NCI-H774 (cell line): ENCODE results near the gene ZP1.
A peak's percentile ranks its signal among the peaks of the same experiment; 100 is the strongest.

Experiments used
- DNase-seq: peaks from one replicate; lab custom pipeline; 2025; lab: John Stamatoyannopoulos, UW

ZP1 gene

DNA sequence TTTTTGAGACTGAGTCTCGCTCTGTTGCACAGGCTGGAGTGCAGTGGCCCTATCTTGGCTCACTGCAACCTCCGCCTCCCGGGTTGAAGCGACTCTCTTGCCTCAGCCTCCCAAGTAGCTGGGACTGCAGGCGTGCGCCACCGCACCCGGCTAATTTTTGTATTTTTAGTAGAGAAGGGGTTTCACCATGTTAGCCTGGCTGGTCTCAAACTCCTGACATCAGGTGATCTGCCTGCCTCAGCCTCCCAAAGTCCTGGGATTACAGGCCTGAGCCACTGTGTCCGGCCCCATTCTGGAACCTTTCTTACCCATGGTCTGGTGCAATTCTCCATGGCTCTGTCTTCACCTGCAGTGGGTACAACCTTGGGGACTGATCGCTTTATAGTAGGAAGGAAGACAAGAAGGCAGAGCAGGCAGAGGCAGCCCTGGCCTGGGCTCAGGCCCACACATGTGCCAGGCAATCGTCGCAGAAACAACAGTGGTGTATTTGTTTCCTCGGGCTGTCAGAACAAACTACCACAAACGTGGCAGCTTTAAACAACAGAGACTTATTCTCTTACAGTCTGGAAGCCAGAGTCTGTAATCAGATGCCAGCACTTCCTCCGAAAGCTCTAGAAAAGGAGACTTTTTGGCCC, 7.6 kb upstream of the ZP1 start:
- DNase-seq, result no peak

DNA sequence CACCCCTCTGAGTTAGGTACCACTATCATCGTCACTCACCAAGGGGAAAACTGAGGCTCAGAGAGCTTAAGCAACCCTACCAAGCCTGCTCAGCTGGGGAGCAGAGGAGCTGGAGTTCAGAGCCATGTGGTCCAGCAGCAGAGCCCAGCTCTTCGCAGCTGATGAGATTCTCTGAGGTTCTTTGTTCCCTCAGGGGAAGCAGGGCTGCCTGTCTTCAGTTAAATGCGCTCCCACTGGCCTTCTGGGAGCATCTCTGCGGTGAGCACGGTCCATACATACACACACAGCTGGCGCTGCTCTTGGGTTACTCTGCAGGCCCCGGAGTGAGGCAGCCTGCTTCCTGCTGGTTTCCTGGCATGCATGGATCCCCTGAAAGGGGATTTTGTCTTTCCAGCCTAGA, 6.4 kb upstream of the ZP1 start:
- DNase-seq, result no peak

DNA sequence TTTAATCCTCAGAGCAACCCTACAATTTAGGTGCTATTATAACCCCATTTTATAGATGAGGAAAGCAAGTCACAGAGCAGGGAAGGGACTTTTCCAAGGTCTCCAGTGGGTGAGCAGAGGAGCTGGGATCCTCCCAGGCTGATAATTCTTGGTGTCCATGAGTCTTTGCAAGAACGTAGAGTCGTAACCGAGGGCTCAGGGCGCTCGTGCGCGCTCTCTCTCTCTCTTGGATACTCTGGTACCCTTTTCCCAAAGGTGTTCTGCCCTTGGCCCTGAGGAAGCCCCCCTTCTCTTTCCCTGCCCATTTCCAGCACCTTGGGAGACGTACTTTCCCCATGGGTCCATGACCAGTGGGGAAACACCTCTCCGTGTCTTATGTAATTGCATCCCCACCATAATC, 5.2 kb upstream of the ZP1 start:
- no peak for DNase-seq

DNA sequence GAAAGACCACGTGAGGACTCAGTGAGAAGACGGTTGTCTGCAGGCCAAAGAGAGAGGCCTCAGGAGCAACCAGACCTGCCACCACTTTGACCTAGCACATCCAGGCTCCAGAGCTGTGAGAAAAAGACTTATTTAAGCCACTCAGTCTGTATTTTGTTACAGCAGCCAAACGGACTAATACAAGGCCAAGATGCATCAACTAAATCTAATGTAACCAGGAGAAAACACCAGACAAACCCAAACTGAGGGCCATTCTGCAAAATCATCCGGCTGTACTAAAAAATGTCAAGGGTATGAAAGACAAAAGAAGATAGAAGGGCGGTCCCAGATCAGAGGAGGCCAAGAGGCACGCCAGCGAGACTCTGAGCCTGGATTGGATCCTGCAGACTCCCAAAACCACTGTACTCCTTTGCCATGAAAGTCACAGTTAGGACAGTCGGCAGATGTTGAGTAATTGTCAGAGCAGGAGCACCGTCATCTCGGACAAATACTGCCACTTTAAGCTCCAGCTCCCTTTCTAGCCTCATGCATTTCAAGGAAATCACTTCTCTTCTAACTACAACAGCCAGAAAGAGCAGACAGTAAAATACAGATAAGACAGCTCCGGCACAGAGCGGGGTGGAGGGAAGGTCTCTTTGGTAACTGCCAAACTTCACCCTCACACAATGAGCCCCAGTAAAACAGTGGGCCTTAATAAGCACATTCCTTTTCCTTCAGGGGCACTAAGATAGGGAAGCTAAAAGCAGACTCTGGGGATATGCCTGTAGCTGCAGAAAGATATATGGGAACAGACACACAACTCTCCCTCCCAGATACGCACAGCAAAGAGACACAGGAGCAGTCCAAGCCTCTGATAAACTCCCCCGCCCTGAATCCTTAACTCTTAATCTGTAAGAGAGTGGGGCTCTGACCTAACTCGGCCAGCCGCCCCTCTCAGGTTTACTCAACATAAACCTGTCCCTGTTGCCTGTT, 3.5 kb upstream of the ZP1 start:
- no peak for DNase-seq

DNA sequence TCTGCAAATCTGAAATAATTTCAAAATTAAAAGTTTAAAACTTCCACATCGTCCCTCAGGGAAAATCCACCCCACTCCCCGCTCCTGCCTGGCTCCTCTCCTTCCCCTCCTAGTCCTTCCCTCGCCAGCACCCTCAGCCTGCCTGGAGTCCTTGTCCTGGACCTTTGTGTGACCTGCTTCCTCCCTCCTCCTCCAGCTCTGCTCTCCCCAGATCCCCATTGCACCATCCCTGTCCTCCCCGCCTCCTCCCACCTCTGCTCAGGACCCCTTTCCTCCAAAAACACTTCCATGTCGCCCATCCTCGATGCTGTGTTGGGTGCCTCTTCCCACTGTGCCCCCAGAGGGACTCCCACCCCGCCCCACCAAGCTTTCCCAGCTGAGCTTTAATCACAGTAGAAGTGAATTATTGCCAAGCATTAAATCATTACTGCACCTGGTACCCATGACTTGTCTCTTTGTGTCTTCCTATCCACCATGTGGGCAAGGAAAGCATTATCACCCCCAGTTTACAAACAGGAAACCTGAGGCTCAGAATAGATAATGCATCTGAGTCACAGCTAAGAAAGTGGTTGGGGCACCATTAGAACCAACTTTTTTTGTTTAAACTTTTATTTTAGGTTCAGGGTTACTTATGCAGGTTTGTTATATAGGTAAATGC, 2.4 kb upstream of the ZP1 start:
- DNase-seq, result no peak

DNA sequence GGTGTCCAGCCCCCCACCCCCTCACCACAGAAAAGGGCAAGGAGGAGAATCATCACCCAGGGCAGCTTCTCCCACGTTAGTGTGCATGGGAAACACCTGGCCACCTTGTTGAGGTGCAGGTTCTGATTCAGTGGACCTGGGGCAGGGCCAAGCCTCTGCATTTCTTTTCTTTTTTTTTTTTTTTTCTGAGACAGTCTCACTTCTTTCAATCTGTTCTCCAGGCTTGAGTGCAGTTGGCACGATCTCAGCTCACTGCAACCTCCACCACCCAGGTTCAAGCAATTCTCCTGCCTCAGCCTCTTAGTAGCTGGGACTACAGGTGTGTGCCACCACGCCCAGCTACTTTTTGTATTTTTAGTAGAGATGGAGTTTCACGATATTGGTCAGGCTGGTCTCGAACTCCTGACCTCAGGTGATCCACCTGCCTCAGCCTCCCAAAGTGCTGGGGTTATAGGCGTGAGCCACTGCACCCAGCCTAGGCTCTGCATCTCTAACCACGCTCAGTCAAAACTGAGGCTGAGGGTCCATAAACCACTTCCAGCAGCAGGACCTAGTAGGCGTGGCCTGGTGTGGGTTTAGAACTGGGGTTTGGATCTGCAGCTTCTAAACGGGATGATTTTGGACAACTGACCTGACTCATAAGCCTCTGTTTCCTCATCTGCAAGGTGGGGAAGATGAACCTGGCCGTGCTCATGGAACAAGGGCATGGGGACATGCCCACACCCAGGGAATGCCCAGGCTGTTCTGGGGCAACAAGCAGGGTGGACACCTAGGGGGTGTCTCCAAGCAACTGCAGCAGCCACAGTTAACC, 734 bp downstream of the ZP1 start:
- DNase-seq, result no peak

DNA sequence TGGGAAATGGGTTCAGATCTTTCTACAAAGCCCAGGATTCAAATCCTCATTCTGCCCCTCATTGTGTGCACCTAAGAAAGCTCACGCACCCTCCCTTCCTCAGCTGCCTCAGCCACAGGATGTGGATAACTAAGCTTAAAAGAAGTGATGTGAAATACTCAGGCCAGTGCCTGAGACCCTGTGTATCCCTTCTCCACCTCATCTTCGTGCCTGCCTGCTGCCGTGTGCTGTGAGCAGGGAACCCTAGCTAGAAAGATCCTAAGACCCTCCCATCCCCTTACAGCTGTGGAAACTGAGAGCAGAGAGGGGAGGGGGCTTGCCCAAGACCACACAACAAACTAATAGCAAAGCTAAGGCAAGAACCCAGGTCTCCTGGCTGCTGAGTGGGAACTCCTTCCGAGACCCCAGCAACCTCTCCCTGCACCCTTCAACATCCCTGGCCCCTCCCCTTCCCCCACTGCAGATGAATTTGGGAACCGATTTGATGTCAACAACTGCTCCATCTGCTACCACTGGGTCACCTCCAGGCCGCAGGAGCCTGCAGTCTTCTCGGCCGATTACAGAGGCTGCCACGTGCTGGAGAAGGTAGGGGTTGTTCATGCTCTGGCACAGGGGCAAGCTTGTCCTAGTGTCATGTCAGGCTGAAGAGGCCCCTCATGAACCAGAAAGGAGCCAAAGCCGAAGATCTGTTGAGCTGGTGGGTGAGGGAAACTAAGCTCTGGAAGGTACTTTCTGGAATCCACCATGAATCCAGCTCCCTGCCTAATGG, 1.5 kb downstream of the ZP1 start:
- DNase-seq, result no peak

DNA sequence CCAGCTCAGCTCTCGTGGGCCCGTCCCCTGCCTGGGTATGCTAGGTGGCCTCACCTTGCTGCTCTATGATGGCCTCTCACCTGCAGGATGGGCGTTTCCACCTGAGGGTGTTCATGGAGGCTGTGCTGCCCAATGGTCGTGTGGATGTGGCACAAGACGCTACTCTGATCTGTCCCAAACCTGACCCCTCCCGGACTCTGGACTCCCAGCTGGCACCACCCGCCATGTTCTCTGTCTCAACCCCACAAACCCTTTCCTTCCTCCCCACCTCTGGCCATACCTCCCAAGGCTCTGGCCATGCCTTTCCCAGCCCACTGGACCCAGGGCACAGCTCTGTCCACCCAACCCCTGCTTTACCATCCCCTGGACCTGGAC, 2.1 kb downstream of the ZP1 start:
- no peak for DNase-seq

DNA sequence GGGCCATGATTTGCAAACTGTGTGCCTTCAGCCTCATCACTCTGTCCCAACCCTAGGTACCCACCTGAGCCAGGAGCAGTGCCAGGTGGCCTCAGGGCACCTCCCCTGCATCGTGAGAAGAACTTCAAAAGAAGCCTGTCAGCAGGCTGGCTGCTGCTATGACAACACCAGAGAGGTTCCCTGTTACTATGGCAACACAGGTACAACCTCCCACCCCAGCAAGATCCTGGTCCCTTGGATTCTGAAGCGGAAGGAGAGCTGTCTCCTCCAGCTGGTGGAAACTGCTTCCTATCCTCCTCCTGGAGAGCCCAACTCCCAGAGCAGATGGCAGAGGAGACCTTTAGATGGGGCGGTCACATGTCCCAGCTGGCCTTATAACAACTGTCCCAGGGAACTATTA, 2.9 kb downstream of the ZP1 start:
- peak; percentile 5 for DNase-seq

DNA sequence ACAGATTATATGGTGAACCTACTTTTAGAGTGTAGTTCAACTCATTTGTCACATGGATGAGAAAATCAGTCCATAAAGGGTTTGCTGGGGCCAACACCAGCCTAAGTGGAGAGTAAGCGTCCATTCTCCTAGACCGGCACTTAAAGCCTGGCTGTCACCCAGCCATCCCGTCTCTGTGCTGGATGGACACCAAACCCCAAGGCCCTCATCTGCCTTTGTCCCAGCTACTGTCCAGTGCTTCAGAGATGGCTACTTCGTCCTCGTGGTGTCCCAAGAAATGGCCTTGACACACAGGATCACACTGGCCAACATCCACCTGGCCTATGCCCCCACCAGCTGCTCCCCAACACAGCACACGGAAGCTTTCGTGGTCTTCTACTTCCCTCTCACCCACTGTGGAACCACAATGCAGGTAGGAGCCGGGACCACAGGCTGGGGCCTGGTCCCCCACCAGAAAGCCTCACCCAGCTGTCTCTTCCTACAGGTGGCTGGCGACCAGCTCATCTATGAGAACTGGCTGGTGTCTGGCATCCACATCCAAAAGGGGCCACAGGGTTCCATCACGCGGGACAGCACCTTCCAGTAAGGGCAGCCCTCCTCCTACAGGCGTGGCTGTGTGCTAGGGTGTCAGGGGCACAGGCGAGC, 3.5 kb downstream of the ZP1 start:
- no peak for DNase-seq

DNA sequence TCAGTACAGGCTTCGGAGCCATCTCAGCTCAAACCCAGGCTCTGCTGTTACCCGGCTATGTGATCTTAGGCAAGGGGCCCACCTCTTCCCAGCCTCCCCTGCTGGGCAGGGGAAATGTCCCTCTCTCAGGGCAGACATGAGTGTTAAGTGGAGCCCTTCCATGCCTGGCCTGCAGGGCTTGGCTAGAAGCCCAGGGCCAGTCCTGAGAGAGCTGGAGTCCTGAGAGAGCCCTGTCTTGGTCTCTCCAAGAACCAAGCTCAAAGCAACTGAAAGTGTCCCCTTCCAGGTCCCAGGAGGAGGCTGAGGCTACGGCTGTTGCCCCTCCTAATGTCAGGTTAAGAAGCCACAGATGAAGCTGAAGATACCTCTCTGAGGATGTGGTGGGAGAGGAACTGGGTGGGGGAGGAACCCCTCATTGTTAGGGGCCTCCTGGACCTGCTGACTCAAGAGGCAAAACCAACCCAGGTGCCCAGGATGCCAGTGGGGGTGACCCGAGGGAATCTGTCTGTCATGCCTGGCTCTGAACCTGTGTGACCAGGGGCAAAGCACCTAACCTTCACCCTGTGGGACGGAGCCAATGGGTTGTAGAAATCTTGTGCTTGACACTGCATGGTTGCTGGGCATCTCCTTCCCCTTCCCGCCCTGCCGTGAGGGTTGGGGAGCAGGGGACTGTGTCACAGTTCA, 4.2 kb downstream of the ZP1 start:
- no peak for DNase-seq

DNA sequence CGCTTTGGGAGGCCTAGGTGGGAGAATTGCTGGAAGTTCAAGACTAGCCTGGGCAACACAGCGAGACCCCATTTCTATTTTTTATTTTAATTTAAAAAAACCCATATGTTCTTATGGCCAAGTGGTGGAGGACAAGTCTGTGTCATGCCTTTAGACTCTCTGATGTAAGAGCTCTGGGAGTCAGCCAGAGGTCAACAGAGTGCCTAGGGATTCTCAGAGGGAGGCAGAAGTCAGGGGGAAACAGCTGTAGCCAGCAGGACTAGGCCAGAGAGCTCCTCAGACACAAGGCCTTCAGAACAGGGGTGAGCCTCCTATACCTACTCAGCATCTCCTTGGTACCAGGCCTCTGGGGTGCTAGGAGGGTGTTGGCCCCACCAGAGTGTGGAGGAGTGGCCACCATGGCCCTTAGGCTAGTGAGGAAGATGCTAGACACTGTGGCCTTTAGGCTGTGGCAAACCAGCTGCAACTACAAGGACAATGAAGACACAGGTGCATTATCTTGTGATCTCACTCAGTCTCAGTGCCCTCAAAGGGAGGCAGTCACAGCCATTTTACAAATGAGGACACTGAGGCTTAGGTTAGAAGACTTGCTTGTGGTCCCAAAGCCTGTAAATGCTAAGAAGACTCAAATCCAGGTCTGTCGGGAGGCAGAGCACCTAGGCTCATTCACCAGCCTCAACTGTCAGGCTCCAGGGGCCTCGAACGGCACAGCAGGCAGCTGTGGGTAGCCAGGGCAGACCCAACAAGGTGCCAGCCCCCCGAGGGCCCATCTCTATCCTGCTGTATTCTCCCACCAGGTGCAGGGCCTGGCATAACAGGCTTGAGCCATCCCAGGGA, 5.0 kb downstream of the ZP1 start:
- DNase-seq, result no peak

DNA sequence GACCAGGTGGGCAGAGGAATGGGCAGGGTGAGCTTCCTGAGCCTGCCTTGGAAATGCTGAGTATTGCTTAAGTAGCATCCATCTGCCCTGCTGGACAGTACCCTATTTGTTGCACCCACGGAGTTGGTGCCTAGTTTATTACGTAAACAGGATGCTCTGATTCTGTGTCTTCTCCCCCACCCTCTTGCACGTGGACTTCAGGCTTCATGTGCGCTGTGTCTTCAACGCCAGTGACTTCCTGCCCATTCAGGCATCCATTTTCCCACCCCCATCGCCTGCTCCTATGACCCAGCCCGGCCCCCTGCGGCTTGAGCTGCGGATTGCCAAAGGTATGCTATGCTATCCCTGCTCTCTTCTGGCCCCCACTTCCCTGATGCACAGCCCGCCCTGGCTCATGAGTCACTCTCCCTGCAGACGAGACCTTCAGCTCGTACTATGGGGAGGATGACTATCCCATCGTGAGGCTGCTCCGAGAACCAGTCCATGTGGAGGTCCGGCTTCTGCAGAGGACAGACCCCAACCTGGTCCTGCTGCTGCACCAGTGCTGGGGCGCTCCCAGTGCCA, 5.7 kb downstream of the ZP1 start:
- no peak for DNase-seq

DNA sequence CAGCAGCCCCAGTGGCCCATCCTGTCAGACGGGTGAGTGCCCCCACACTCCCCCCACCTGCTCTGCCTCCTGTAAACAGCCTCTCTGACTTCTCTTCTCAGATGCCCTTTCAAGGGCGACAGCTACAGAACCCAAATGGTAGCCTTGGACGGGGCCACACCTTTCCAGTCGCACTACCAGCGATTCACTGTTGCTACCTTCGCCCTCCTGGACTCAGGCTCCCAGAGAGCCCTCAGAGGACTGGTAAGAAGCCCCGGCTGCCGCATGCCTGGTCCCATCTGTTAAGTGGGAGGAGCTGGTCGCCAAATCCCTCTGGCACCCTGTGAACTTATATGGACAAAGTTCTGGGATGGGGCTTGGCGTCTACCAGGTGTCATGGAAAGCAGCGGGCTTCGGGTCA, 6.2 kb downstream of the ZP1 start:
- DNase-seq, result no peak

DNA sequence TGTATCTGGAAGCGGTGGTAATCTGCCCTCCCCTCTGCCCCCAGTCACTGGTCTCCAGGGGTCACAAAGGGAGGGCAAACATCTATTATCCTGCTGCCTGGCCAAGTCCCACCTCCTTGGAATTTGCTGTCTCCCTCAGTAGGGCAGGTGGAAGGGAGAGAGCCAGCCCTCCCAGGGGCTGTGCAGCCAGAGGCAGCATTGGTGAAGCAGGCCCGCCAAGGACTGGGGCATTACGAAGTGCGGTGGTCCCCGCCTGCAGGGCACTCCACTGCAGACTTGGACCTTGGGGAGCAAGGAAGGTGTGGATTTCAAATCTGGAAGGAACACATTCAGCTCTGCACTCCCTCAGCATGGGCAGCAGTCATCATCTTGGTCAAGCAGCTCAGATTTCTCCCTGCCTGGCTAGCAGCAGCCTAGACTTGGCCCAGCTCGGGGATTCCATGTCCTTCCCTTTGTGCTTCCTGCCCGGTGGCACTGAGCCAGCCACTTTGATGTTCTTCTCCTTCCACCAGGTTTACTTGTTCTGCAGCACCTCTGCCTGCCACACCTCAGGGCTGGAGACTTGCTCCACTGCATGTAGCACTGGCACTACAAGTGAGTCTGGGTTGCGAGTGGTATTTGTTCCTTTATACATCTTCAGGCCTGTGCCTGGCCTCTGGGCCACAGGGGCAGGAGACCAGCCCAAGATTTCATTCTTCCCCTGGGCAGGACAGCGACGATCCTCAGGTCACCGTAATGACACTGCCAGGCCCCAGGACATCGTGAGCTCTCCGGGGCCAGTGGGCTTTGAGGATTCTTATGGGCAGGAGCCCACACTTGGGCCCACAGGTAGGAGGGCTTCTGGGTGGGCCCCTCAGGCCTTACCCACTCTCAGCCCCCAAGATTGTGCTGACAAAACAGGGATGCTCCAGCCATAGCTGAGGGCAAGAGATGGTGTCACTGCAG, 7.4 kb downstream of the ZP1 start:
- DNase-seq, result no peak

DNA sequence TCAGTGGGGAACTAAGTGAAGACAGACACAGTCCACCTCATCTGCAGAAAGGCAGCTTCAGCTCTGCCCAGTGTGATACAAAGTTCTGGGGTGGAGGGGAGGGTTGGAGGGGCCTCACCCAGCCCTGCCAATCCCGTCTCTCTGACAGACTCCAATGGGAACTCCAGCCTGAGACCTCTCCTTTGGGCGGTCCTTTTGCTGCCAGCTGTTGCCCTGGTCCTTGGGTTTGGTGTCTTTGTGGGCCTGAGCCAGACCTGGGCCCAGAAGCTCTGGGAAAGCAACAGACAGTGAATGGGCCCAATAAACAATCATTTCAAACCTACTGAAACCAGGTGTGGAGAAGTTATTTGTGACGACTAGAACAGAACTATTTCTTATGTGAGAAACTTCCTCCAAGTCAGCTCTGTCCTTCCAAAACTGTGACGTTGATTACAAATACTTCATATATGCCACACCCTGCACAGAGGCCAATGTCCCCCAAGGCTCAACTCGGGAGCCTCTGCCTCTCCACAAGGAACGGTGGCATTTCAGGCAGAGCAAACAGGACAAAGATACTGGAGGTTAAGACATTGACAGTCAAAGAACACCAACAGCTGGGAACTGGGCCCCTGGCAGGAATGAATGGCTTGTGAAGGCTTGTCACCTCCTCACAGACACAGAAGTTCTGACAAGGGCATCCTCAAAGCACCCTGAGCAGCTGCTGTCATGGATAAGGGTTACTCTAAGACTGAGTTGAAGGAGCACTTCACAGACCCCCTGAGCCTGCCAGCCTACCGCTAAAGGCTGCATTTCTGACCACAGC, 8.2 kb downstream of the ZP1 start:
- no peak for DNase-seq

DNA sequence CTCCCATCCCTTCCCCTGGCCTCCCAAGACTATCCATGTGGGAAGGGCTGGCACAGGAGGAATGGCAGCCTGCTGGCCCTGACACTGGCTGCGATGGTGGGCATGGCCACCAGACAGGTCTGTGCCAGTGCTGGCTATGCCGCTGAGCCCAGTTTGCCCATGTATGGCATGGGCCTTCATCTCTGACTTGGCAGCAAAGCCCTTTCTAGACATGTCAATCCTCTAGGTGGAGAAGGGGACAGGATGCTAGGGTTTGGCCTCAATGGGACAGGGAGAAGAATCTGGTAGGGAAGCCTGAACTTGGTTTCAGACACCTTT, 8.8 kb downstream of the ZP1 start:
- DNase-seq, result no peak
